Vagina (tissue), 2 donors: ENCODE data around the gene ATP6V1G2. TPM values are rescaled to one million over a fixed set of nuclear protein-coding genes. Genes with fewer than 3 reads are reported as not detected.
A peak's percentile ranks its signal among the peaks of the same experiment; 100 is the strongest.

Source experiments
- DNase-seq, 2 donors: peaks; one replicate each; pipeline ENCODE4 v3.0.0-alpha.2; 2017; ENCODE audit errors: extremely low spot score in 2 of 2
- H3K27ac ChIP-seq: fragments of 200-600 bp; sonication (generic); one replicate; pipeline ENCODE4 v1.5.1; 2019
- H3K27me3 ChIP-seq: fragments of 200-600 bp; sonication (generic); one replicate; pipeline ENCODE4 v1.5.1; 2019
- H3K36me3 ChIP-seq, 2 donors: fragments of 200-600 bp; sonication (generic); one replicate each; pipeline ENCODE4 v1.5.1; 2017 to 2019
- H3K4me1 ChIP-seq: fragments of 200-600 bp; sonication (generic); one replicate; pipeline ENCODE4 v1.5.1; 2019
- H3K4me3 ChIP-seq, 2 donors: fragments of 200-600 bp; sonication (generic); 1 replicate in 1 of 2; 2 replicates in 1 of 2; pipeline ENCODE4 v1.5.1; 2016 to 2019
- H3K9me3 ChIP-seq: fragments of 200-600 bp; sonication (generic); one replicate; pipeline ENCODE4 v1.5.1; 2019
- POLR2A ChIP-seq, 2 donors: fragments of 450-650 bp; IDR thresholded peaks; one replicate each; pipeline ENCODE4 v1.6.1; 2017; ENCODE audit warnings: antibody characterized with exemption in 2 of 2, mild to moderate bottlenecking in 2 of 2, moderate library complexity in 2 of 2
- POLR2AphosphoS5 ChIP-seq, 2 donors: sonication (generic); formaldehyde crosslinking; IDR thresholded peaks; one replicate each; pipeline ENCODE4 v1.9.0; 2017; ENCODE audit warnings: antibody characterized with exemption in 2 of 2, mild to moderate bottlenecking in 2 of 2, low read depth in 1 of 2; ENCODE audit not compliant: insufficient read depth in 1 of 2
- intact Hi-C: fragments of 100-400 bp; cut with DNase I; formaldehyde crosslinking; loops from one replicate; pipeline ENCODE4 v1.15.1; 2023
- total RNA-seq: library from RNA; depleted of rRNA; stranded (reverse); fragments of >200 nt; gene quantifications from one replicate; pipeline ENCODE4 v1.2.3, GENCODE V29; 2016
- TF ChIP-seq, protein P1 (sequence below), 3 experiments: fragments of 450-650 bp in 2 of 3; fragments of 200-600 bp in 1 of 3; sonication (generic) in 1 of 3; IDR thresholded peaks; one replicate each; pipeline ENCODE4 v1.5.1; 2017 to 2019; ENCODE audit warnings: antibody characterized with exemption in 3 of 3, mild to moderate bottlenecking in 2 of 3, moderate library complexity in 2 of 3

ATP6V1G2 gene
- total RNA-seq, 1 donor from 2014 or later: 5.4 TPM

DNA sequence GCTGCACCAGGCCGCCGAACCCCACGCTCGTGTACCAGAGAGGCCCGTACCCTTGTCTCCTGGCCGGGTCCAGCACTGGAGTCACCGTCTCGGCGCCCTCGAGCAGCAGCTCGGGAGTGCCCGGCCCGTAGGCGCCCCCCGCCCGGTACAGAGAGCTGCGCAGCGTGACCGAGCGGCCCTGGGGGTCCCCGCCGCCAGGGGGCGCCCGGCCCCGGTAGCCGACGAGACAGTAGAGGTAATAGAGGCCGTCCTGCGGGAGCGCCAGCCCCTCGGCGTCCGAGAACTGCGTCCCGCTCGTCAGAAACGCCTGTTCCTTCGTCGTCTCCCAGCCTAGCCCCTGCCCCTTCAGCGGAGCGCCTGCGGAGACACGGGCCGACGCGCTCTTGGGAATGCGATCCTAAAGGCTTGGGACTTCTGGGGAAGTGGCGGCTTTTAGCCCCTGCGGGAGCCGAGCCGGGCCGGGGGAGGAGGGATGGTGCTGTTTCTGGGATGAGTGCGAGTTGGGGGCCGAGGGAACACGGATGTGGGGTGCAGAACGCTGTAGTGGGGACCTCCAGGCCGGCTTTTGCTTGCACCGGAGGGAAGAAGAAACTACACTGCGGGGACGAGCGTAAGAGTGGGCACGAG lies 34.5 kb upstream of the ATP6V1G2 start:
- H3K9me3 ChIP-seq: no peaks in the 10 kb centered on the region
- DNase-seq: no peak
- peak overlapping the region; percentile 68 to 74 for H3K4me3 ChIP-seq
- intact Hi-C loops: no loop called here
- no peaks in the 10 kb centered on the region for H3K36me3 ChIP-seq
- peak overlapping the region; percentile 92 for H3K27ac ChIP-seq
- TF ChIP-seq, protein P1, sequence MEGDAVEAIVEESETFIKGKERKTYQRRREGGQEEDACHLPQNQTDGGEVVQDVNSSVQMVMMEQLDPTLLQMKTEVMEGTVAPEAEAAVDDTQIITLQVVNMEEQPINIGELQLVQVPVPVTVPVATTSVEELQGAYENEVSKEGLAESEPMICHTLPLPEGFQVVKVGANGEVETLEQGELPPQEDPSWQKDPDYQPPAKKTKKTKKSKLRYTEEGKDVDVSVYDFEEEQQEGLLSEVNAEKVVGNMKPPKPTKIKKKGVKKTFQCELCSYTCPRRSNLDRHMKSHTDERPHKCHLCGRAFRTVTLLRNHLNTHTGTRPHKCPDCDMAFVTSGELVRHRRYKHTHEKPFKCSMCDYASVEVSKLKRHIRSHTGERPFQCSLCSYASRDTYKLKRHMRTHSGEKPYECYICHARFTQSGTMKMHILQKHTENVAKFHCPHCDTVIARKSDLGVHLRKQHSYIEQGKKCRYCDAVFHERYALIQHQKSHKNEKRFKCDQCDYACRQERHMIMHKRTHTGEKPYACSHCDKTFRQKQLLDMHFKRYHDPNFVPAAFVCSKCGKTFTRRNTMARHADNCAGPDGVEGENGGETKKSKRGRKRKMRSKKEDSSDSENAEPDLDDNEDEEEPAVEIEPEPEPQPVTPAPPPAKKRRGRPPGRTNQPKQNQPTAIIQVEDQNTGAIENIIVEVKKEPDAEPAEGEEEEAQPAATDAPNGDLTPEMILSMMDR (IDR thresholded peaks at IDR 0.05): peak; percentile 93 to 96 (median 94)
- TF ChIP-seq POLR2AphosphoS5 (IDR thresholded peaks at IDR 0.05; ENCODE audit: insufficient read depth in 1 of 2, low read depth in 1 of 2) (peak; percentile 42 to 73), POLR2A (IDR thresholded peaks at IDR 0.05) (peak in 1 of 2 donors; percentile 40)
- H3K4me1 ChIP-seq: peaks cover 25% of the 10 kb centered on the region
- H3K27me3 ChIP-seq: no peaks in the 10 kb centered on the region

DNA sequence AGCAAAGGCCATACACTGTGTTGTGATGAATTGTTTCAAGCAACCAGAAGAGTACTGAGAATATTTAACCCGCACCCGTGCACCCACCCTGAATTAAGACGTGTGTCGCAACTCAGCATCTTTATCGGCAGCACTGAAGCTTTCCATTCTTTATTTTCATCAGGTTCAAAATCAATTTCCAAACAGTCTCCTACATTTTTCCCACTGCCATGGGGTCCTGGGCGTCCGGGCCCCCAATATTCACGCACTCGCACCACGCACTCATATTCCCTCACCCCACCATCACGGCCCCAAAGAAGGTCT lies 34.0 kb upstream of the ATP6V1G2 start:
- TF ChIP-seq POLR2A (IDR thresholded peaks at IDR 0.05): no peak
- TF ChIP-seq, protein P1 (IDR thresholded peaks at IDR 0.05): no peak
- TF ChIP-seq POLR2AphosphoS5 (IDR thresholded peaks at IDR 0.05; ENCODE audit: insufficient read depth in 1 of 2, low read depth in 1 of 2): no peak
- Histone ChIP-seq H3K4me3 (peak overlapping the region; percentile 68 to 74), H3K9me3 (no peaks in the 10 kb centered on the region), H3K4me1 (peaks cover 25% of the 10 kb centered on the region), H3K27me3 (no peaks in the 10 kb centered on the region), H3K36me3 (no peaks in the 10 kb centered on the region), H3K27ac (peak overlapping the region; percentile 92)
- intact Hi-C loops: no loop called here
- DNase-seq: no peak

DNA sequence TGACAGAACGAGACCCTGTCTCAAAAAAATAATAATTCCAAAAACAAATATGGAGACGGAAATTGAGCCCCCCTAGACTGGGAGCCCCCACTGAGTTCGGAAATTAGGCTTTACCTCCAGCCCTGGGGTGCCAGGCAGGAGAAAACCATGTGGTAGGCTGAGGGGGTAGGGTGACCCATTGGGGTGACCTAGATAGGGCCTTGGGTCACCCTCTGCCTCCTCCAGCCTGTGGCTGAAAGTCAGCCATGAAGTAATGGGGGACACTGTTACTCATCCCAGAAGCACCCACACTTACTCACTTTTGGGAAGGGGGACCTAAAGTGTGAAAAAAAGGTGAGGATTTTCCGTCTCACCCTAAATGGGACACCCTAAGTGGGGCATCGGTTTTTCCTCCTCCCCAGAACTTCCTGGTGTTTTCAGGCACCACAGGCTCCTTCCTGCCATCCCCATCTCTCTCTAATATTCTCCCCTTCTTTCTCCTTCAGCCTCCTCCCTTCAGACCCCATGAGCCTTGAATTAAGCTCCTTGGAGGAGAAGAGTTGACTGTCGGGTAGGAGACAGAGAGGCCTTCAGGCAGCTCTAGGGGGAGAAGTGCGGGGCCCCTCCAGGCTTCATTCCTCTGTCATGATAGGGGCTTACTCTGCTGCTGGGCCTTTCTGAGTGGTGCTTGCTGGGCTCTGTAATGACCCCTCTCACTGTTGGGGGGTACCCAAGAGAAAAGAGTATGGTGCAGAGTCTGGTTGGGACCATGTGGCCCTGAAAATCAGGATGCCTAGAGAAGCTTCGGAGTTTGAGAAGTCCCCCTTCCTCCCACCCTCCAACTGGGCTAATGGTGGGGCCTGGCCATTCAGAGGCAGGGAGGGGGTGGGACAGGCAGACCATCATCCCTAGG lies 33.4 kb upstream of the ATP6V1G2 start:
- H3K27ac ChIP-seq: peak overlapping the region; percentile 92
- TF ChIP-seq, protein P1 (IDR thresholded peaks at IDR 0.05): no peak
- no peak for TF ChIP-seq POLR2AphosphoS5 (IDR thresholded peaks at IDR 0.05; ENCODE audit: insufficient read depth in 1 of 2, low read depth in 1 of 2)
- no peak for TF ChIP-seq POLR2A (IDR thresholded peaks at IDR 0.05)
- no peak overlapping the region for H3K4me3 ChIP-seq
- no peak for DNase-seq
- peaks cover 25% of the 10 kb centered on the region for H3K4me1 ChIP-seq
- intact Hi-C loops: no loop called here
- H3K27me3 ChIP-seq: no peaks in the 10 kb centered on the region
- H3K9me3 ChIP-seq: no peaks in the 10 kb centered on the region
- no peaks in the 10 kb centered on the region for H3K36me3 ChIP-seq

DNA sequence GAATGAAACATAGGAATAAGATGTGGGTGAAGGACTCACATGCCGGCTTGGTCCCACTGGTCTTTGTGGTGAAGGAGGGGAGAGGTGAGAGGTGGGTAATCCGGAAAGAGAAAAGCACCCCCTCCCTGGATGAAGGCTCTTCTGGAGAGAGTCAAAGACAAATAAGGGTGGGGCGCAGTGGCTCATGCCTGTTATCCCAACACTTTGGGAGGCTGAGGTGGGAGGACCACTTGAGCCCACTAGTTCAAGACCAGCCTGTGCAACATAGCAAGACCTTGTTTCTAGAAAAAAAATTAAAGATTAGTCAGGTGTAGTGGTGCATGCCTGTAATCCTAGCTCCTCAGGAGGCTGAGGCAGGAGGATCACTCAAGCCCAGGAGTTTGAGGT lies 32.7 kb upstream of the ATP6V1G2 start:
- Histone ChIP-seq H3K36me3 (no peaks in the 10 kb centered on the region), H3K4me3 (no peak overlapping the region), H3K9me3 (no peaks in the 10 kb centered on the region), H3K27me3 (no peaks in the 10 kb centered on the region), H3K27ac (no peak overlapping the region), H3K4me1 (peaks cover 25% of the 10 kb centered on the region)
- TF ChIP-seq, protein P1 (IDR thresholded peaks at IDR 0.05): no peak
- no peak for TF ChIP-seq POLR2A (IDR thresholded peaks at IDR 0.05)
- no peak for TF ChIP-seq POLR2AphosphoS5 (IDR thresholded peaks at IDR 0.05; ENCODE audit: insufficient read depth in 1 of 2, low read depth in 1 of 2)
- DNase-seq: no peak
- intact Hi-C loops: no loop called here
